Subcutaneous abdominal adipose tissue (tissue), 5 donors: ENCODE data around the gene BCL6.

Experiments
- H3K27ac ChIP-seq: one replicate; pipeline ENCODE4 v1.7.0; 2013; ENCODE audit warnings: low read depth, mild to moderate bottlenecking, inconsistent platforms, low read length, moderate library complexity
- H3K27me3 ChIP-seq, 5 donors: one replicate each; pipeline ENCODE4 v1.7.0; 2013; ENCODE audit warnings: low read length in 5 of 5, inconsistent platforms in 1 of 5; ENCODE audit not compliant: control insufficient read depth in 5 of 5, insufficient read depth in 4 of 5
- H3K36me3 ChIP-seq, 5 donors: one replicate each; pipeline ENCODE4 v1.7.0; 2013; ENCODE audit warnings: low read length in 5 of 5; ENCODE audit not compliant: control insufficient read depth in 5 of 5, insufficient read depth in 5 of 5
- H3K4me1 ChIP-seq, 5 donors: one replicate each; pipeline ENCODE4 v1.7.0; 2013; ENCODE audit warnings: low read length in 5 of 5, mild to moderate bottlenecking in 3 of 5, moderate library complexity in 1 of 5; ENCODE audit not compliant: control insufficient read depth in 5 of 5, insufficient read depth in 5 of 5
- H3K4me3 ChIP-seq, 5 donors: one replicate each; pipeline ENCODE4 v1.7.0; 2013; ENCODE audit warnings: low read length in 5 of 5, low read depth in 1 of 5
- H3K9ac ChIP-seq, 5 donors: one replicate each; pipeline ENCODE4 v1.7.0; 2013; ENCODE audit warnings: low read length in 5 of 5, mild to moderate bottlenecking in 4 of 5, moderate library complexity in 3 of 5
- H3K9me3 ChIP-seq, 5 donors: one replicate each; pipeline ENCODE4 v1.7.0; 2013; ENCODE audit warnings: low read length in 5 of 5; ENCODE audit not compliant: control insufficient read depth in 5 of 5
- donor health status: healthy.
- donor health status: healthy.
- donor health status: healthy.
- donor health status: healthy.
- donor health status: healthy.

The BCL6 gene

GRCh38 chr3:187777331-187777941 lies 32.2 kb upstream of the BCL6 start:
- peaks cover 0 to 15% (median 0%) of the 10 kb centered on the region in 5 donors for H3K4me1 ChIP-seq

GRCh38 chr3:187775549-187775948 lies 30.3 kb upstream of the BCL6 start:
- Histone ChIP-seq H3K4me3 (no peak overlapping the region), H3K27me3 (no peaks in the 10 kb centered on the region), H3K9me3 (no peaks in the 10 kb centered on the region), H3K9ac (no peak overlapping the region), H3K27ac (no peak overlapping the region), H3K36me3 (no peaks in the 10 kb centered on the region), H3K4me1 (peaks cover 0 to 15% (median 0%) of the 10 kb centered on the region in 5 donors)

More at GRCh38 chr3:187777331-187777941, 32.2 kb upstream of the BCL6 start:
- Histone ChIP-seq H3K9me3 (no peaks in the 10 kb centered on the region), H3K27me3 (no peaks in the 10 kb centered on the region), H3K4me3 (no peak overlapping the region), H3K9ac (no peak overlapping the region), H3K36me3 (no peaks in the 10 kb centered on the region), H3K27ac (no peak overlapping the region)

- peaks cover 0 to 15% (median 0%) of the 10 kb centered on the region in 5 donors for H3K4me1 ChIP-seq
- H3K4me3 ChIP-seq, result no peak overlapping the region
- H3K27me3 ChIP-seq, result no peaks in the 10 kb centered on the region
- no peak overlapping the region for H3K27ac ChIP-seq
- no peak overlapping the region for H3K9ac ChIP-seq
- H3K36me3 ChIP-seq, result no peaks in the 10 kb centered on the region
- H3K9me3 ChIP-seq, result no peaks in the 10 kb centered on the region
These were observed 29.0 kb upstream of the BCL6 start for GRCh38 chr3:187774185-187774789.

- Histone ChIP-seq H3K27ac (no peak overlapping the region), H3K4me1 (peaks cover 0 to 15% (median 0%) of the 10 kb centered on the region in 5 donors), H3K27me3 (no peaks in the 10 kb centered on the region), H3K9ac (no peak overlapping the region), H3K4me3 (peak overlapping the region in 1 of 5 donors; percentile 39), H3K36me3 (no peaks in the 10 kb centered on the region), H3K9me3 (no peaks in the 10 kb centered on the region)
These were observed 28.2 kb upstream of the BCL6 start for GRCh38 chr3:187773233-187774184.

GRCh38 chr3:187770224-187770623 lies 25.0 kb upstream of the BCL6 start:
- Histone ChIP-seq H3K36me3 (no peaks in the 10 kb centered on the region), H3K4me3 (no peak overlapping the region), H3K9ac (no peak overlapping the region), H3K27me3 (no peaks in the 10 kb centered on the region), H3K9me3 (no peaks in the 10 kb centered on the region), H3K27ac (no peak overlapping the region), H3K4me1 (peaks cover 0 to 12% (median 0%) of the 10 kb centered on the region in 5 donors)

- no peaks in the 10 kb centered on the region for H3K9me3 ChIP-seq
- peaks cover 0 to 12% (median 0%) of the 10 kb centered on the region in 5 donors for H3K4me1 ChIP-seq
- no peaks in the 10 kb centered on the region for H3K27me3 ChIP-seq
- no peak overlapping the region for H3K4me3 ChIP-seq
- no peak overlapping the region for H3K27ac ChIP-seq
- no peaks in the 10 kb centered on the region for H3K36me3 ChIP-seq
- H3K9ac ChIP-seq, result no peak overlapping the region
These were observed 24.5 kb upstream of the BCL6 start for GRCh38 chr3:187769771-187770170.

GRCh38 chr3:187767266-187768012 lies 22.2 kb upstream of the BCL6 start:
- H3K36me3 ChIP-seq, result no peaks in the 10 kb centered on the region
- H3K9me3 ChIP-seq, result no peaks in the 10 kb centered on the region
- H3K4me1 ChIP-seq, result peaks cover 0 to 11% (median 8%) of the 10 kb centered on the region in 5 donors
- no peaks in the 10 kb centered on the region for H3K27me3 ChIP-seq
- H3K27ac ChIP-seq, result no peak overlapping the region
- H3K4me3 ChIP-seq, result no peak overlapping the region
- no peak overlapping the region for H3K9ac ChIP-seq

- Histone ChIP-seq H3K4me3 (no peak overlapping the region), H3K4me1 (peaks cover 0 to 11% (median 8%) of the 10 kb centered on the region in 5 donors), H3K36me3 (no peaks in the 10 kb centered on the region), H3K27me3 (no peaks in the 10 kb centered on the region), H3K9ac (no peak overlapping the region), H3K9me3 (no peaks in the 10 kb centered on the region), H3K27ac (no peak overlapping the region)
These were observed 20.1 kb upstream of the BCL6 start for GRCh38 chr3:187765342-187765741.

GRCh38 chr3:187763850-187764648 lies 18.8 kb upstream of the BCL6 start:
- H3K27ac ChIP-seq, result peak overlapping the region; percentile 62
- no peak overlapping the region for H3K4me3 ChIP-seq
- no peak overlapping the region for H3K9ac ChIP-seq
- H3K9me3 ChIP-seq, result no peaks in the 10 kb centered on the region
- no peaks in the 10 kb centered on the region for H3K36me3 ChIP-seq
- no peaks in the 10 kb centered on the region for H3K27me3 ChIP-seq
- H3K4me1 ChIP-seq, result peaks cover 0 to 11% (median 8%) of the 10 kb centered on the region in 5 donors
